Activated T-cell treated with anti-CD3 and anti-CD28 coated beads for 48 hours (primary cell): ENCODE data around the gene KCTD17.

Source experiments
- DNase-seq: peaks from one replicate; pipeline ENCODE4 v3.0.0-alpha.2; 2020; ENCODE audit warnings: low read depth

Gene KCTD17

GRCh38 chr22:37021041-37021440 lies 30.5 kb upstream of the KCTD17 start:
- no peak for DNase-seq

GRCh38 chr22:37021710-37022482 lies 29.6 kb upstream of the KCTD17 start:
- peak; percentile 44 for DNase-seq

GRCh38 chr22:37022483-37023337 lies 28.8 kb upstream of the KCTD17 start:
- no peak for DNase-seq

DNA sequence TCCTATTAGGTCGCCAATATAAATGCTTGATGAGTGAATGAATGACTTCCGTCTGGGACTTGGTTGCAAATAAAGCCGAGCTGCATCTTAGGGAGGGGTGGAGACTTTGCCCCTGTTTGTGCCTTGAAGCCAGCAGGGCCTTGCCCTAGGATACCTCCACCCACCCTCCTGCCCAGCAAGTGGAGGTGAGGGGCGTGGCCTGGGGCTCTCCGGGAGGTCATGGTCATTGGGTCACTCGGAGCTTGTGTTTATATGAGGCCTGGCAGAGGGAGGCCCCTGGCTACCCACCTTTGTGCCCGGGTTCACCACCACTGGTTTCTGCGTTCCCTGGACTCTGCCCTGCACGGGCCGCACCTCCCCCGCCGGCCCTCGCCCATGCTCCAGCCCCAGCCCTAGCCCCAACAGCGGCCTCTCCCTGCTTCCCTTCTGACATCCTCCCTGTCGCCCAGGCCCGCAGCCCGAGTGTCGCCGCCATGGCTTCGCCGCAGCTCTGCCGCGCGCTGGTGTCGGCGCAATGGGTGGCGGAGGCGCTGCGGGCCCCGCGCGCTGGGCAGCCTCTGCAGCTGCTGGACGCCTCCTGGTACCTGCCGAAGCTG lies 27.7 kb upstream of the KCTD17 start:
- DNase-seq = no peak

DNA sequence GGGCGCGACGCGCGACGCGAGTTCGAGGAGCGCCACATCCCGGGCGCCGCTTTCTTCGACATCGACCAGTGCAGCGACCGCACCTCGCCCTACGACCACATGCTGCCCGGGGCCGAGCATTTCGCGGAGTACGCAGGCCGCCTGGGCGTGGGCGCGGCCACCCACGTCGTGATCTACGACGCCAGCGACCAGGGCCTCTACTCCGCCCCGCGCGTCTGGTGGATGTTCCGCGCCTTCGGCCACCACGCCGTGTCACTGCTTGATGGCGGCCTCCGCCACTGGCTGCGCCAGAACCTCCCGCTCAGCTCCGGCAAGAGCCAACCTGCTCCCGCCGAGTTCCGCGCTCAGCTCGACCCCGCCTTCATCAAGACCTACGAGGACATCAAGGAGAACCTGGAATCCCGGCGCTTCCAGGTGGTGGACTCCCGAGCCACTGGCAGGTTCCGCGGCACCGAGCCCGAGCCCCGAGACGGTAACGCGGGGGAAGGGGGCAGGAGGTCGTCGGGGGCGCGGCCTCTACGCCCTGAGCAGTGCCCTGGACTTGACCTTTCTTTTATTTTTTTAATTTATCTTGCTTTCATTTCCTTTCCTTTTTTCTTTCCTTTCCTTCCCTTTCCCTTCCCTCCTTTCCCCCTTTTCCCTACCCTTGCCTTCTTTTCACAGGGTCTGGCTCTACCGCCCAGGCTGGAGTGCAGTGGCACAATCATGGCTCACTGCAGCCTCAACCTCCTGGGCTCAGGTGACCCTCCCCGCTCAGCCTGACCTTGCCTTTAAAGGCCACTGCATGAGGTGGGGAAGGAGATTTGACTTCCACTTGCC lies 27.0 kb upstream of the KCTD17 start:
- DNase-seq = no peak

- no peak for DNase-seq
These were observed 26.0 kb upstream of the KCTD17 start for GRCh38 chr22:37025500-37026070.

DNA sequence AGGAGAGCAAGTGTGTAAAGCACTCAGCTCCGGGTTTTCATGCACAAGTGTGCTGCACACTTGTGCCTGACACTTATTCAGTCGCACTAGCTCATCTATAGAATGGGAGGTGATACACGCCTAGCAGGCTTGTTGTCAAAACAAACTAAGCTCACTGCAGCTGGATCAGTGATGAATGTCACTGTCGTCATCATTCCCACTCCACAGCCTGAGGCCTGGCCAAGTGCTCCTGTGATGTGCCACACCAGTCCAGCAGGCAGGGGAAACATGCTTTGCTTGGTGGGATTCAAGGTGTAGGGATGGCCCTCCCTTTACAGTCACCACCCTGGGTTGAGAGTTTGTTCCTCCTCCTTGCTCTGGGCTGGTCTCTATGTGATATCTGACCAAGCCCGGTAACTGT lies 25.2 kb upstream of the KCTD17 start:
- no peak for DNase-seq

DNA sequence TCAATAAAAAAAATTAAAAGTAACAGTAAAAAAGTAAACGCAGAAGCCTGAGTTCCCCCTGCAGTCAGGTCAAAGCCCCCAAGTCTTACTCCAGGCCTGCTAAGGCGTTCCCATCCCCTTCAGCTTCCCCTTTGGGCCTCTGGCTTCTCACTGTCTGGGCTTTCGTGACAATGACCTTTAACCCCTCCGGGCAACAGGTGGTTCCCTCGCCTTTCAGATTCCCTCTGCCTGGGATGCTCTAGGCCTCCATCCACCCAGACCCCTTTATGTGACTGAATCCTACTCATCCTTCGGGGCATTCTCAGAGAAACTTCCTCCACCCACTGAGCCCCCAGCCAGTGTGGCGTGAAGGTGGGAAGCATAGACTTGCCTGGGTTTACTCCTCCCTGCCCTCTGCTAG lies 24.0 kb upstream of the KCTD17 start:
- no peak for DNase-seq

DNA sequence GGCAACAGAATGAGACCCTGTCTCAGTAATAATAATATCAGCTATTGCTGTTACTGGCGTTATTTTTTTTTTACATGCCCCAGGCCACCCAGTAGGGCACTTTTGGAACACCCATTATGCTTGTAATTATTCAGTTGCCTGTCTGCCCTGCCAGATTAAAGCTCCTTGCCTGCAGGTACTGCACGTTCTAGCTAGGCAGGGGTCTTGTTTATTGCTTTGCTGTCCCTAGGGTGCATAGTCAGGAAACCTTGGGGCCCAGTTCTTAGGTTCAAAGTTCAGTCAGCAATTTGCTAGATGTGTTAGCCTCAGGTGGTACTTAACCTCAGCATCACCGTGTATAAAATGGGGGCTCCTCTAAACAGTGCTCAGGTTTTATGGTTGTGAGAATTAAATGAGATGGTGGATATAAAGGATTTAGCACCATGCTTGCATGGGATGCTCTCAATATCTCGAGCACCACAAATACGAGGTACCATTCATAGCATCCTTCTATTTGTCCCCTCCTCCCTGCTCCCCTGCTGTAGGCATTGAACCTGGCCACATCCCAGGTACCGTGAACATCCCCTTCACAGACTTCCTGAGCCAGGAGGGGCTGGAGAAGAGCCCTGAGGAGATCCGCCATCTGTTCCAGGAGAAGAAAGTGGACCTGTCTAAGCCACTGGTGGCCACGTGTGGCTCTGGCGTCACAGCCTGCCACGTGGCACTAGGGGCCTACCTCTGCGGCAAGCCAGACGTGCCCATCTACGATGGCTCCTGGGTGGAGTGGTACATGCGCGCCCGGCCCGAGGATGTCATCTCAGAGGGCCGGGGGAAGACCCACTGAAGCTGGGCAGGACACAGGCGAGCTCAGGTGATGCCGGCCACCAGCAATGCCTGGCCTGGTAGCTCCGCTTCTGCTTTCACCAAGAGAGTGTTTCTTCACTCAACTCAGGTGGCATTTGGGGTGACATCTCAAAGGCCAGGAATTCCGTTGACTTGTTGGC lies 22.6 kb upstream of the KCTD17 start:
- no peak for DNase-seq

GRCh38 chr22:37030560-37031281 lies 20.8 kb upstream of the KCTD17 start:
- no peak for DNase-seq

- DNase-seq = no peak
These were observed 19.4 kb upstream of the KCTD17 start for GRCh38 chr22:37032134-37032534.

DNA sequence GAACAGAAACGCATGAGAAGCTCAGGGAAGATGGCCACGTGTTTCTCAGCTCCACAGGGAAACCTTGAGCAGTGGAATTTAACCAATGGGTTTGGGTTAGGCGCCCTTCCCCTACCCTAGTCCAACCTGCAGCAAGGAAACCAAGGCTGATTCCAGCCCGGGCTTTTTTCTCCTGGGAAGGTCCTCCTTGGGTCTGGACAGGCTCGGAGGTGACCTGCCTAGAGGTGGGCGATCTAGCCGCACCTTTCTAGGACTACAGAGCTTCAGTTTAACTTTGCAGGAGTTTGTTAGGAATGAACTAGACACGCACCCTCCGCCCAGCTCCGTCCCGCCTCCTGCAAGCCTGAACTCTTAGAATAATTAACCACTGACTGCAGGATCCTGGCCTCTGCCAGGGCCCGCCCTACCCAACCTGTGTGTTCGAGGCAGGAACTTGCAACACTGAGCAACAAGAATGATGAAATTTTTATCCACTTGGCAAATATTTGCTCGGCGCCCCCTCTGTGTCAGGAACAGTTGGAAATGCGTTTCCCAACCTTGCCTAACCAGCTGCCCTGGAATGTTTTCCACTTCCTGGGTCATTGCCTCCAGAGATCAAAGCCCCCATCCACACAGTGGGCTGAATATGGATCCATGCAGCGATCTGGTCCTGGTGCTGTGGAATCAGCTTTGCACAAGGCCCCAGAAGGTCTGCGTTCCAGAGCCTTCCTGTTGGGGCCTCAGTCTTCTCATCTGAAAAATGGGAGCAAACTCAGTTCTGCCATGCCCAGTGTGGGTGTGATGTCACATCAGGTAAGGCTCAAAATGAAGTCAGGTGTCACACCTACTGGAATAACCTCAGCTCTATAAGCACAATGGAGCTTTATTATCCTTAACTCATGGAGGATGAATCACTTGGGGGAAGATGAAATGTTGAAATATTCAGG lies 18.7 kb upstream of the KCTD17 start:
- DNase-seq = no peak

DNA sequence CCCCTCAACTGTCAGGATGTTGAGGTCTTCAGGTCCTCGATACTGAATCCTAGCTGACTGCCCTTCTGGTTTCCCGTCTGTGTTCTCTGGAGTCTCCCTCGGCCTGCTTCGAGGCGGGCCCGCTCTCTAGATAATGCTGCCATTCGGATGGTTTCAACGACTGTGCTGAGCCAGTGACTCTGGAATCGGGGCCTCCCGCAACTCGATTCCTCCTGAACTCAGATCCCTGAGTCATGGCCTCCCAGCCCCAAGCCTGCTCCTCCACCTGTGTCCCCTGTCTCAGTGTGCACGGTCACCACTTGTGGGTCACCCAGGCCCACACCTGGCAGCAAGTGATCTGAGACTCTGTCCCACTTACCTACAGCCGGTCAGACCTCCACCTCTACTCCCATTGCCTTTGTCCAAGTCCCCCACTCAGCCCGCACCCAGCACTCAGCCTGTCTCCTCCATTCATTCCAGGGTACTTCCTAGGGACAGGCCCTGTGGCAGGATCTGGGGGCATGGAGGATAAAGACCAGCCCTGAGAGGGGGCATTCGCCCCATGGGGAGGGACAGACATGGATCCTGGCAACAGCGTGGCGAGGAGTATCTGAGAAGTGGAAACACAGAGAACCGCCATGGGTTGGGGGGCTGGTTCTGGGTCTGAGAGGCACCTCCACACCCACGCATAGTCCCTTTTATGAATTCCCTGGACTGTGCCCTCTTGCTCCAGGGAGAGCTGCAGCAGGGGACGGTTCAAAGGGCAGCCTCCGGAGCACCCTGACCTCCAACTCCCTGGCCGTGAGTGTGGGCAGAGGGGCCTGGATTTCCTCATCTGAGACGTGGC lies 17.7 kb upstream of the KCTD17 start:
- no peak for DNase-seq

DNA sequence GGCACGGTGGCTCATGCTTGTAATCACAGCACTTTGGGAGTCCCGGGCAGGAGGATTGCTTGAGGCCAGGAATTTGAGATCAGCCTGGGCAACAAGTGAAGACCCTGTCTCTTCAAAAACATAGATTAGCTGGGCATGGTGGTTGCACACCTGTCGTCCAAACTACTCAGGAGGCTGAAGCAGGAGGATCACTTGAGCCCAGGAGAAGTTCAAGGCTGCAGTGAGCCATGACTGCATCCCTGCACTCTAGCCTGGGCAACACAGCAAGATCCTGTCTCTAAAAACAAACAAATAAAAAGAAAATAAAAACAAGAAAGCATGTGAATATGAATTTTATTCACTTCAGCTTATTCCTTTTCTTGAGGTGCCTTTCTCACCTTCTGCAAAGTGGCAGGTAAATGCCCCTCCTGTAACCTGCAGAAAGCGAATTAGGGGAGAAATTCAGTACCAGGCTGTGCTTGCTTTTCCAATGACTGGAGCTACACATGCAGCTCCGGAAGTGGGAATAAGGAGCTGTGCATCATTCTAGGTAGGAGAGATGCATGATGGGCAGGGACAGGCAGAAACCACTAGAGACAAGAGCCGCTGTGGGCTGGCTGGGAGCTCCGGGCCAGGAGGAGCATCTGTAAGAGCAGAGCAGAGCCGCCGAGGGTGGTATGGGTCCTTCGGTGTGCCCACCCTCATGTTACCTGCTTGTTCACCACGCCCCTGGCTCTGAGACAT lies 14.7 kb upstream of the KCTD17 start:
- no peak for DNase-seq

DNA sequence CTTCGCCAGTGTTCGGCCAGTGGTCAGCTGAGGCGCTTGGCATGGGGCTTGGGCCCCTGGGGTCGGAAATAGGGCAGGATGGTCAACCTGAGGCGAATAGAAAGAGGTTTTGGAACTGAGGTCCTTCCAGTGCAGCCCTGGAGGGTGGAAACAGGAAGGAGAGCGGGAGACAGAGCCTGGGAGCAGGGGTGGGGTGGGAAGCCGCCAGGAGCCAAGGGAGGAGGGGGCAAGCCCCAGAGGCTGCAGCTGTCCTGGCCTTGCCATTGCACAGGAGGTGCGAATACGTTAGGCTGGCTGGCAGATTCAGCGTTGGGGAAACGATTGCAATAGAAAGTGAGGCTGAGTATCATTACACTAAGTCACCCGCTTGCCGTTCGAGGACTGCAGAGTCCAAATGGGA lies 13.9 kb upstream of the KCTD17 start:
- no peak for DNase-seq

DNA sequence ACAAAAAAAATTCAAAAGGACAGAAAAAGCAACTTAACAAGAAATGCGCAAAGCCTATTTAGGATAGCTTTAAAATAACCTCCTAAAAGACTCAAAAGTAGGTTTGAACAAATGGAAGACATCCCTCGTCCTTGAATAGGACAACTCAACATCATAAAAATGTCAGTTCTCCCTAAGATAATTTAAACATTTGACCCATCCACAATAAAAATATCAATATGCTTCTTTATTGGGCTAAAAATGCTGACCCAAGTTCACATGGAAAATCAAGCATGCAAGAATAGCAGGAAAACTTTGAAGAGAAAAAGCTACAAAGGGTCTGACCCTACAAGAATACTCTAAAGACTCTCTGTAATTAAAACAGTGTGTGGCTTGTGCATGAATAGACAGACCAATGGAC lies 12.1 kb upstream of the KCTD17 start:
- no peak for DNase-seq

- no peak for DNase-seq
These were observed 8.2 kb upstream of the KCTD17 start for GRCh38 chr22:37043209-37043827.
